OCI-LY1 (cell line): ENCODE data around the gene GRK2.

Experiments used
- H2AFZ ChIP-seq: fragments of 200-600 bp; sonication (generic), shearing (Covaris generic); 2 replicates; pipeline ENCODE4 v1.6.0; 2014; ENCODE audit warnings: antibody characterized with exemption, mild to moderate bottlenecking, low read length
- H3F3A ChIP-seq: fragments of 200-600 bp; sonication (generic), shearing (Covaris generic); 2 replicates; pipeline ENCODE4 v1.6.0; 2014; ENCODE audit warnings: mild to moderate bottlenecking, antibody characterized with exemption, low read length, moderate library complexity; ENCODE audit not compliant: insufficient read depth
- H3K27ac ChIP-seq: fragments of 200-600 bp; sonication (generic); 2 replicates; pipeline ENCODE4 v1.5.1; 2014; ENCODE audit warnings: low read length, mixed run types, mild to moderate bottlenecking, low read depth; ENCODE audit not compliant: poor library complexity, severe bottlenecking
- H3K27me3 ChIP-seq: fragments of 200-600 bp; sonication (generic); 2 replicates; pipeline ENCODE4 v1.6.0; 2014; ENCODE audit warnings: antibody characterized with exemption, mild to moderate bottlenecking, low read length, moderate library complexity; ENCODE audit not compliant: insufficient read depth
- H3K36me3 ChIP-seq: fragments of 200-600 bp; sonication (generic); 2 replicates; pipeline ENCODE4 v1.6.1; 2014; ENCODE audit warnings: mild to moderate bottlenecking, antibody characterized with exemption, low read length, moderate library complexity, mixed read lengths; ENCODE audit not compliant: insufficient read depth
- H3K4me1 ChIP-seq: fragments of 200-600 bp; sonication (generic); 2 replicates; pipeline ENCODE4 v1.5.1; 2014; ENCODE audit warnings: mild to moderate bottlenecking, low read length, moderate library complexity; ENCODE audit not compliant: insufficient read depth, severe bottlenecking
- H3K4me2 ChIP-seq: fragments of 200-600 bp; sonication (generic), shearing (Covaris generic); 2 replicates; pipeline ENCODE4 v1.6.1; 2014; ENCODE audit warnings: low read length
- H3K4me3 ChIP-seq: fragments of 200-600 bp; sonication (generic); 2 replicates; pipeline ENCODE4 v1.5.1; 2014; ENCODE audit warnings: low read length, low read depth, mild to moderate bottlenecking, mixed read lengths; ENCODE audit not compliant: poor library complexity, severe bottlenecking
- H3K79me2 ChIP-seq: fragments of 200-600 bp; shearing (Covaris generic); 2 replicates; pipeline ENCODE4 v1.6.1; 2016; ENCODE audit warnings: mixed run types, low read length, mixed read lengths; ENCODE audit not compliant: insufficient read depth
- H3K9ac ChIP-seq: fragments of 200-600 bp; sonication (generic), shearing (Covaris generic); 2 replicates; pipeline ENCODE4 v1.6.1; 2014; ENCODE audit warnings: mild to moderate bottlenecking, low read length, mixed read lengths
- H3K9me2 ChIP-seq: fragments of 200-600 bp; sonication (generic), shearing (Covaris generic); 2 replicates; pipeline ENCODE4 v1.6.1; 2014; ENCODE audit warnings: low read depth, mild to moderate bottlenecking, low read length, mixed read lengths
- H3K9me3 ChIP-seq: fragments of 200-600 bp; shearing (Covaris generic); 2 replicates; pipeline ENCODE4 v1.6.1; 2014; ENCODE audit warnings: low read length, mixed read lengths
- H4K20me1 ChIP-seq: fragments of 200-600 bp; sonication (generic), shearing (Covaris generic); 2 replicates; pipeline ENCODE4 v1.6.0; 2016; ENCODE audit warnings: mild to moderate bottlenecking, low read length; ENCODE audit not compliant: insufficient read depth
- EZH2 ChIP-seq: fragments of 200-600 bp; sonication (generic), shearing (Covaris generic); IDR thresholded peaks from 2 replicates; pipeline ENCODE4 v1.8.0; 2017; ENCODE audit warnings: borderline replicate concordance, mixed run types, mild to moderate bottlenecking, antibody characterized with exemption, low read length, moderate library complexity, mixed read lengths
- TF ChIP-seq, protein P1 (sequence below): fragments of 200-600 bp; sonication (generic), shearing (Covaris generic); IDR thresholded peaks from 2 replicates; pipeline ENCODE4 v1.5.1; 2017; ENCODE audit warnings: mild to moderate bottlenecking, antibody characterized with exemption, low read length, moderate library complexity, mixed read lengths

GRK2 gene

DNA sequence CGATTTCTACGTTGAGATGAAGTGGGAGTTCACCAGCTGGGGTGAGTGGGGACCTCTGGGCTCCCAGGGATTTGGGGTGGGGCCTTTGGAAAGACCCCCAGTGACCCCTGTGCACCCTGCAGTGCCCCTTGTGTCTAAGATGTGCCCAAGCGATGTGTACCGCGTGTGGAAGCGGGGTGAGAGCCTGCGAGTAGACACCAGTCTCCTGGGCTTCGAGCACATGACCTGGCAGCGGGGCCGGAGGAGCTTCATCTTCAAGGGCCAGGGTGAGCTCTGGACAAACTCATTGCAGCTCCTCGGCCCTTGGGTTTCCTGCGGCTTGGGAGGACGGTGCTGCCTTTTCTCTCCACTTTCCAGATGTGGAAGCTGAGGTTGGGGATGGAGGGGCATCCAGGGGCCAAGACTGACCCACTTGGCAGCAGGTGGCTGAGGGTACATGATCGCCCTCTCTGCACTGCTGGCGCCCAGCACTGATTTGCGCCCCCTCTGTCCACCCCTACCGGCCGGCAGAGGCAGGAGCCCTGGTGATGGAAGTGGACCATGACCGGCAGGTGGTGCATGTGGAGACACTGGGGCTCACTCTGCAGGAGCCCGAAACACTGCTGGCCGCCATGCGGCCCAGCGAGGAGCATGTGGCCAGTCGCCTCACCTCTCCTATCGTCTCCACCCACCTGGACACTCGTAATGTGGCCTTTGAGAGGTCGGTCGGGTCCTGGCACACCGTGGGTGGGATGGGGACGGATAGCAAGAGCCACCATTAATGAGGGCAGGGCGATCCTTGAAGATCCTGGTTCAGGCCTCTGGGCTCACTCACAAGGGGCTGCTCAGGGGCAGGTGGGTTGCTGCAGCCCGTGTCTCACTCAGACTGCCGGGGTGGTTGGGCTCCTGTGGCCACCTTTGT is 25.5 kb downstream of the GRK2 start:
- Histone ChIP-seq H3K4me2 (no peak overlapping the region), H3K27ac (no peak overlapping the region), H3K4me1 (peaks cover 24% of the 10 kb centered on the region), H3K79me2 (no peaks in the 10 kb centered on the region), H3K27me3 (no peaks in the 10 kb centered on the region), H3K9me3 (peaks cover 6% of the 10 kb centered on the region; the same call in 1 of the 2 replicates), H3K36me3 (peaks cover 67% of the 10 kb centered on the region), H3K4me3 (no peak overlapping the region), H3K9ac (no peak overlapping the region), H3F3A (no peaks in the 10 kb centered on the region), H4K20me1 (no peaks in the 10 kb centered on the region), H3K9me2 (no peaks in the 10 kb centered on the region), H2AFZ (no peak overlapping the region)
- TF ChIP-seq, protein P1, sequence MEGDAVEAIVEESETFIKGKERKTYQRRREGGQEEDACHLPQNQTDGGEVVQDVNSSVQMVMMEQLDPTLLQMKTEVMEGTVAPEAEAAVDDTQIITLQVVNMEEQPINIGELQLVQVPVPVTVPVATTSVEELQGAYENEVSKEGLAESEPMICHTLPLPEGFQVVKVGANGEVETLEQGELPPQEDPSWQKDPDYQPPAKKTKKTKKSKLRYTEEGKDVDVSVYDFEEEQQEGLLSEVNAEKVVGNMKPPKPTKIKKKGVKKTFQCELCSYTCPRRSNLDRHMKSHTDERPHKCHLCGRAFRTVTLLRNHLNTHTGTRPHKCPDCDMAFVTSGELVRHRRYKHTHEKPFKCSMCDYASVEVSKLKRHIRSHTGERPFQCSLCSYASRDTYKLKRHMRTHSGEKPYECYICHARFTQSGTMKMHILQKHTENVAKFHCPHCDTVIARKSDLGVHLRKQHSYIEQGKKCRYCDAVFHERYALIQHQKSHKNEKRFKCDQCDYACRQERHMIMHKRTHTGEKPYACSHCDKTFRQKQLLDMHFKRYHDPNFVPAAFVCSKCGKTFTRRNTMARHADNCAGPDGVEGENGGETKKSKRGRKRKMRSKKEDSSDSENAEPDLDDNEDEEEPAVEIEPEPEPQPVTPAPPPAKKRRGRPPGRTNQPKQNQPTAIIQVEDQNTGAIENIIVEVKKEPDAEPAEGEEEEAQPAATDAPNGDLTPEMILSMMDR, result no peak
- no peak for TF ChIP-seq EZH2

DNA sequence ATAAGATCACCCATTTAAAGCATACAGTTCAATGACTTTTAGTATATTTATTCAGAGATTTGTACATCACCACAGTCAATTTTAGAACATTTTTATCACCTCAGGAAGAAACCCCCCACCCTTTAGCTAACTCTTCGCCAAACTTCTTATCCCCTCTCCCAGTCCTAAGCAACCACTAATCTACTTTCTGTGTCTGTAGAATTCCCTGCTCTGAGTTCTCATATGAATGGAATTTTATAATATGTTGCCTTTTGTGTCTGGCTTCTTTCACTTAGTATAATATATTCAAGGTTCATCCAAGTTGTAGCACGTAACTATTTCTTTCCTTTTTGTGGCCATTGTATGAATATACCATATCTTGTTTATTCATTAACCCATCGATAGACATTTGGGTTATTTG is 26.4 kb downstream of the GRK2 start:
- no peaks in the 10 kb centered on the region for H3F3A ChIP-seq
- no peaks in the 10 kb centered on the region for H3K27me3 ChIP-seq
- H3K9ac ChIP-seq, result no peak overlapping the region
- TF ChIP-seq, protein P1, result no peak
- no peak for TF ChIP-seq EZH2
- no peak overlapping the region for H3K27ac ChIP-seq
- H3K79me2 ChIP-seq, result no peaks in the 10 kb centered on the region
- H3K4me2 ChIP-seq, result no peak overlapping the region
- H2AFZ ChIP-seq, result no peak overlapping the region
- peaks cover 6% of the 10 kb centered on the region; the same call in 1 of the 2 replicates for H3K9me3 ChIP-seq
- no peak overlapping the region for H3K4me3 ChIP-seq
- no peaks in the 10 kb centered on the region for H4K20me1 ChIP-seq
- peaks cover 15% of the 10 kb centered on the region for H3K4me1 ChIP-seq
- H3K9me2 ChIP-seq, result no peaks in the 10 kb centered on the region
- H3K36me3 ChIP-seq, result peaks cover 68% of the 10 kb centered on the region

- no peaks in the 10 kb centered on the region for H3K79me2 ChIP-seq
Observed at GRCh38 chr11:67293090-67293489, 26.8 kb downstream of the GRK2 start.

More at GRCh38 chr11:67293090-67293489, 26.8 kb downstream of the GRK2 start:
- no peak overlapping the region for H3K9ac ChIP-seq
- no peaks in the 10 kb centered on the region for H3K9me2 ChIP-seq
- H4K20me1 ChIP-seq, result no peaks in the 10 kb centered on the region
- TF ChIP-seq, protein P1, result no peak
- TF ChIP-seq EZH2, result no peak
- no peaks in the 10 kb centered on the region for H3K27me3 ChIP-seq
- no peaks in the 10 kb centered on the region for H3F3A ChIP-seq
- no peak overlapping the region for H3K27ac ChIP-seq
- peaks cover 6% of the 10 kb centered on the region; the same call in 1 of the 2 replicates for H3K9me3 ChIP-seq
- peaks cover 11% of the 10 kb centered on the region for H3K4me1 ChIP-seq
- H3K36me3 ChIP-seq, result peaks cover 71% of the 10 kb centered on the region
- H3K4me2 ChIP-seq, result no peak overlapping the region
- H3K4me3 ChIP-seq, result no peak overlapping the region
- H2AFZ ChIP-seq, result no peak overlapping the region
